HG03066 (cell line): ENCODE results near the gene FBXO44.

ENCODE experiments used
- ATAC-seq: cut with Tn5 transposase; IDR thresholded peaks from one replicate; pipeline ENCODE4 v1.9.1; 2021; ENCODE audit warnings: low read depth; ENCODE audit not compliant: unreplicated experiment

Gene FBXO44

DNA sequence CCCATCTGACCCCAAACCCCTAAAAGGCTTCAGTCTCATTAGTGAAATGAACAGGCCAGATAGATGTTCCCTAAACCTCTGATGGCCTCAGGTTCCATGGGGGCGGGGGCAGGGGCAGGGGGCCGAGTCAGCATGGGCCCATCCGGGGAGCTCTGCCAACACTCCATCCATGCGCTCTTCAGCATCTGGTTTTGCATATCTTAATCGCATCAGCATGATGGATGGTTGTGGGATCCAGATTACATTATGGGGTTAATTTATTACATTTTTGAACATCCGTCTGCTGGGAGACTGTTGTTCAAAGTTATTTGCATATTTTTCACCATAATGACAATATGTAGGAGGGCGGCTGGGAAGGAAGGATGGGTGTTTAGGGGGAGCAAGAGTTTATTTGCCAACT lies 29.4 kb downstream of the FBXO44 start:
- ATAC-seq = no peak

DNA sequence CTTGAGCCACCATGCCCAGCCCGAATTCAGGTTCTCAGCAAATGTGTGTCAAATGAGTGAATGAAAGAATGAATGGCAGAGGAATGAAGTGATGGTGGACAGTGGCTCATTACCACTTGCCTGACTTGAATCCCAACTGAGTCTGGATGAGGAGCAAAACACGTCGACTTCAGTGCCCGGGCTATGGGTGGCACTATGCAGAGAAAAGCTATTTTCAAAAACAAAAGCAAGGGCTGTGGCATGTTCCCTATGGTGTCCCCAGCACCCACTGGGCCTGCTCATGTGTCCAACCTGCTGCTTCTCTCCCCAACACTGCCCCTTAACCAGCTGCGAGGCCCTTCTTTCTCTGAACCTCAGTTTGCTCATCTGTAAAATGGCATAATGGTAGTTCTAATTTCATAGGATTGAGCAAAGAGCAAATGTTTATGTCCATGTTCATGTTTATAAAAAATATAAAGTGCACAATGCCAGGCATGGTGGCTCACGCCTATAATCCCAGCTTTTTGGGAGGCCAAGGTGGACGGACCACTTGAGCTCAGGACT lies 30.6 kb downstream of the FBXO44 start:
- ATAC-seq = no peak

DNA sequence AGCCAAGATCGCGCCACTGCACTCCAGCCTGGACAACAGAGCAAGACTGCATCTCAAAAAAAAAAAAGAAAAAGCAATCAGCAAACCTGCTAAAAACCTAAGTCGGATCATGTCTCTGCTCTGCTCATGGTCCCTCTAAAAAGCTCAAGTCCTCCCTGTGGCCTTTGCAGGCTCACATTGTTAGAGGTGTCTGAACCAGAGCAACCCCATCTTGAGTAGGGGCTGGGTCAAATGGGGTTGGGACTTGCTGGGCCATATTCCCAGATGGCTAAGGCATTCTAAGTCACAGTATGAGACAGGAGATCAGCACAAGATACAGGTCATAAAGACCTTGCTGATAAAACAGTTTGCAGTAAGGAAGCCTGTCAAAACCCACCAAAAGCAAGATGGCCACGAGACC lies 33.8 kb downstream of the FBXO44 start:
- no peak for ATAC-seq

DNA sequence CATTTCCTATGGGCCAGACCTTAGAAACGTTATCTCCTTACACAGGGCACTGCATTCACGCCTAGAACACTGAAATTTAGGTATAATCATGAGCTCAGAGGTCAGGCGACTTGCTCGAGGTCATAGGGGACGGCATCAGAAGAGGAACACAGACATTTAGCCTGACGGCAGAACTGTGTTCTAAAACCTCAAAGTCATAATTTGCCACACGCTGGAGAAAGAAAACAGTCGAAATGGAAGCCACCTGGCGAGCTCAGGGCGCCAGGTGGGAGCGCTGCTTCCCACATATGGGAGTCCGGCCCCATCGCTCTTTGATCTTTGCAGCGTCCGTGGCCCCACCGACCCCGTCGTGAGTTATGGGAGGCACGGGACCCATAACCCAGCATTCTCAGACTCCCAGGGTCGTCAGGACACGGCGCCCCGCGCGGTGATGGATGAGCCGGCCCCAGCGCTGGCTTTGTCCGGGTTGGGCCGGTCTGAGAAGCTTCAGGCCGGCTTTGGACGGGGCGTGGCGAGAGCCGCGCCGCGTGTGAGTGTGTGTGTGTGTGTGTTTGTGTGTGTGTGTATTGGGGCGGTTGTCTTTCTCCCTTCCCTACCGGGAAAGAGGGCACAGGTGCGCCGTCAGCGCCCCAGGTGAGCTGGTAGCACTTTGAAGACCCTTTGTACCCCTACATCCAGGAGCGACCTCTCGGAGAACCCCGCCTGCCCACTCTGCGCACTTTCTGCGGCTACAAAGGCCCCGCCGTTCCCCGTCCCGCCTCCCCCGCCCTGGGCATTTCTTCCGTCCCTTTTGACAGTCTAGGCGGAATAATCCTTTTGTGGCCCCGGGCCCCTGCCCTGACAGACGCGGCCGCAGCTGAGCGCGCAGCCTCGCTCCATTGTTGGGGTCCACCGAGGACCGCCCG lies 36.0 kb downstream of the FBXO44 start:
- ATAC-seq = no peak

DNA sequence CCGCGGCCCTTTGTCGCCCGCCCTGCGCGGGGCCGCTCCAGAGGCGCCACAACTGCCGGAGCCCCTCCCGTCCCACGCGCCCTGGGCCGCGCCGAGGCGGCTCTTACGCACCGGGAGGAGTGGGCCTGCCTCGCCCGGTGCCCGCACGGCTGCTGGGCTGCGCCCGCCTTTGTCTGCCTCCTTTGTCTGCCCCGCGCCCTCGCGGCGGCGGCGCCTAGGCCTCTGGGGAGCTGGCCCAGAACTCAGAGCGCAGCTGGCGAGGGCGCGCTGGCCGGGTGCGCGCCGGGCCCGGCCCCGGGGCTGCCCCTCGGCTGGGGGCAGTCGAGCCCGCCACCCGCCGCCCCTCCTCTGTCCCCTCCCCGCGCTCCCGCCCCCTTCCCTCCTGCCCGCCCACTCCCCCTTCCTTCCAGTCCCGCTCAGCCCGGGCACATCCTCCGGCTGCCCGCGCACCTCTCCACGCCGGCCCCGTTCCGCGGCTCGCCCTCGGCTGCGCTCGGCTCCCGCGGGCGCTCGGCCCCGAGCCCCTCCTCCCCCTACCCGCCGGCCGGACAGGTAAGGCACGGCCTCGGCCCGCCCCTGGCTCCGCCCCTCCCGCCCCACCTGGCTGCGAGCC lies 36.7 kb downstream of the FBXO44 start, which contains the start of gene DRAXIN:
Gene DRAXIN, plus strand, starts transcription at position 409 of the 613 bp plus-strand sequence. CDS start 14,549 bp downstream, outside the sequence.
- no peak for ATAC-seq

DNA sequence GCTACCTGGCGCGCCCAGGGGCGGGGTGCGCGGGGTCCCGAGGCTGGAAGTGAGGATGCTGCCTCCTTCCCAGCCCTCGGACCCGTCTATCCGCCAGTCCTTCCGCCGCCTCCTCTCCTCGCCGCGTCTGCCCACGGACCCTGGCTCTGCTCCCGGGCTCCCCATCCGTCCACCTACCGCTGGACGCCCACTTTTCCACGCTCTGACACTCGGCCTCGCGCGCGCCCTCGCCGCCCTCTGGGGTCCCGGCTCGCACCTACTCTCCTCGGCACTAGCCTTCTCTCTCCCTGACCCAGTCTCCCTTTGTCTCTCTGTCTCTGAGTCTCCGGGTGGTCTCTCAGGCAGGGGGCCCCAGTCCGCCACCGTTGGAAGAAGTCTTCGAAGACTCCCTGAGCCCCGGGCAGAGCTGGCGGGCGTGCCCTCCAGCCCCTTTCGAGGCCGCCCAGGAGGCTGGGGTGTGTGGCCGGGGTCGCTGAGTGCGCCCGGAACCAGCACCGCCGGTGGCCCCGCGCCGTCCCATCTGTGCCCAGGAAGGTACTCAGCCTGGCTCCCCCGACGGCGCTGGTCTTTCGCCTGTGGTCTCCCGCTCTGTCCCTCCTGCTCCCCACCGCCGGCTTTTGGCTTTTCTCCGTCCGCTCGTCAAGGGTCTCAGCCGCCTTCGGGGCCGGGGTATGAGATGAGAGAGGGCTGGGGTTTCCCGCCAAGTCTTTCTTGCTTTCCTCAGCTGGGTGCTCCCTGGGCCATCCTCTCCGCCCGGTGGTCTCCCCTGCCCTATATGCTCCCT lies 37.4 kb downstream of the FBXO44 start:
- ATAC-seq = no peak

DNA sequence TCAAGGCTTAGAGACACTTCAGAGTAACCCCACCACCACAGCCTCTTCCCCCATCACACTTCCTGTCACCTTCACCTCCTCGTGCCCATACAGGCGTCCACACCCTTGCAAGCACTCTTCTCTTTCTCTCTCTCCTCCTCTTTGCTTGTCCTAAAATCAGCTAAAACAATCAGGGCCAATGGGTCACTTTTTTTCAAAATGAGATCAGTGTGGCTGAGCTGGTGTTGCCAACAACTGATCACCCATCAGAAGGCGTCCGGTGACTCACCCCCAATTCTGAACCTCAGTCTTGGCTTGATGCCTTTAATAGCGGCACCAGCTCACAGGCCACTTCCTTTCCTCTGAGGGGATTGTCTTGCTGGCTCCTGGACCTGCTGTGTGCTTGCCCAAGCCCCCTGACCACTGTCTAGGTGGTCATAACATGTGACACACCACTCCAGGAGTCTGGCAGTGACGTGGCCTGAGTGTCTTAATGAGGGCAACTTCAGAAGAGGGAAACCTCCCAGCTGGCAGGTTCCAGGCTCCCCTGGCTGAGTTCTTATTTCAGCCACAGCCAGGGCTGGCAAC lies 38.4 kb downstream of the FBXO44 start:
- no peak for ATAC-seq

DNA sequence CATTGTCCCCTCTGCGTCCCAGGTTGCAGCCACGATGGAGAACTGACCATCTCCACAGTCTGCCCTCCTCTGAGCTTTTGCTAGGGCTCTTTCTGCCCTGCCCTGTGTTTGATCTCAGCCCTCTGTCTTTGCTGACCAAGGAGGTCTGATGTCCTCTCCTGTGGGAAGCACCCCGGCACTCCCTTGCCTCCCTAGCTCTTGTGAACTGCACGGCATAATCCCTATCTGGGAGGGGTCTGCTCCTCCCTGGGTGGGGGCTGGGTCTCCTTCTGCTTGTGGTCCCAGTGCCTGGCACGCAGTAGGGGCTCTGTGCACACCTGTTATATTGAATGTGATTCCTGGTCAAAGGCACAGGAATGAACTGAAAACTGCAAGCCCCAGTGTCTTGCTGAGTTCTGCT lies 39.2 kb downstream of the FBXO44 start:
- no peak for ATAC-seq

DNA sequence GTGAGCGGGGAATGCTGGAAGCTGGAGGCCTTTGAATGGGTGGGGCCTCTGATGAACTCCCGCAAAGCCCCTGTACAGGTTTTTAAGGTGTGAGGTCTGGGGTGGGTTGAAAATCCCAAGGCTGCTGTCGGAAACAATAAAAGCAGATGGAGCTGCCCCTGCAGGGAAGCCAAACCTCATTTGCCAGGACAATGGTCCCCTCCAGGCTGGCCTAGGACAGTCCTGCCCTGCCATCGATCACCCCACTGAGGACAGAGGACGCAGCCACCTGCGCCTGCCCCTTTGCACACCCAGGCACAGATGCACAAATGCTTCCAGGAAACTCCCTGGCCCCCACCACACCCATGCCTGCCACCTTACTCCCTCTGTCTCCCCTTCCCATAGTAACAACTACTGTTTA lies 41.2 kb downstream of the FBXO44 start:
- no peak for ATAC-seq

DNA sequence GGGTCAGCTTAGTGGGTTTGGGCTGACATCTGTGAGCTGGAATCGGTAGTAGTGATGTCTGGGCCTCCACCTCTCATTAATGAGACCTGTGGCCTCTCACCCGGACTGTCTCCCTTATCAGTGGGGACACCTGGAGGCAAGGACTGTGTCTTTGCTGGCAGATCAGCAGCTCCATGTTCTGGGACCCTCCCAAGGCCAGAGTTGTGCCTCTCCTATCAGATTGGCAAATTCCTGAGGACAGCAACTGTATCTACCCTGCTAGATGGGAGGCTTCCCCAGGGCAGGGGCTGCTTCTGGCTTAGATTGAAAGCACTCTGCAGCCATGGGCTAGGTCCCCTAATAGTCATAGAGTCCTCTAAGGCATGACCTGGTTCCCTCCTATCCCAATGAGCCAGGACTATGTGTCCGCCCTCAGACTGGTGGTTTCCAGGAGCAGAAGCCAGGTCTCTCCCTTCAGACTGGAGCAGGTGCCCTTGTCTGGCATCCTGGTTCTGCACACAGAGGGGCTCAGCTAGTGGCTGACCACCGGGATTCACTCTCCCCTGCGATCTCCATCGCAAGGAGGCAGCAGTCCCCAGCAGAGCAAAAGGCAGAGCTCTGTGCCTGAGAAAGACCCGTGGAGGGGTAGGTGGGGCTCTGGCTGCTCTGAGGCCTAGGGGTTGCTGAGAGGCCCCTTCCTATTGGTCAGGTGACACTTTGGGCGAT lies 42.7 kb downstream of the FBXO44 start:
- no peak for ATAC-seq

DNA sequence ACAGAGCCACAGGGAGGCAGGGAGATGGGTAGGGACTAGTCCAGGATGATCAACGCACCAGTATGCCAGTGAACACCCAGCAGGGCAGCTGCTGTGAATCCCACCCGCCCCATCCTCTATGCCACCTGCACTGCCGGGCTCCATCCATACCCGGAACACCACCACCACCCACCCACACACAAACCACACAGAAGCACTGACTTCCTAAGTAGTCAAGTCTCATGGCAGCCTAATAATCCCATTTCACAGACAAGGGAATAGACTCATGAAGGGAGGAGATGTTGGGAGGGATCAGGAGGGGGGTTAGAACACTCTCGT lies 43.2 kb downstream of the FBXO44 start:
- ATAC-seq = no peak

DNA sequence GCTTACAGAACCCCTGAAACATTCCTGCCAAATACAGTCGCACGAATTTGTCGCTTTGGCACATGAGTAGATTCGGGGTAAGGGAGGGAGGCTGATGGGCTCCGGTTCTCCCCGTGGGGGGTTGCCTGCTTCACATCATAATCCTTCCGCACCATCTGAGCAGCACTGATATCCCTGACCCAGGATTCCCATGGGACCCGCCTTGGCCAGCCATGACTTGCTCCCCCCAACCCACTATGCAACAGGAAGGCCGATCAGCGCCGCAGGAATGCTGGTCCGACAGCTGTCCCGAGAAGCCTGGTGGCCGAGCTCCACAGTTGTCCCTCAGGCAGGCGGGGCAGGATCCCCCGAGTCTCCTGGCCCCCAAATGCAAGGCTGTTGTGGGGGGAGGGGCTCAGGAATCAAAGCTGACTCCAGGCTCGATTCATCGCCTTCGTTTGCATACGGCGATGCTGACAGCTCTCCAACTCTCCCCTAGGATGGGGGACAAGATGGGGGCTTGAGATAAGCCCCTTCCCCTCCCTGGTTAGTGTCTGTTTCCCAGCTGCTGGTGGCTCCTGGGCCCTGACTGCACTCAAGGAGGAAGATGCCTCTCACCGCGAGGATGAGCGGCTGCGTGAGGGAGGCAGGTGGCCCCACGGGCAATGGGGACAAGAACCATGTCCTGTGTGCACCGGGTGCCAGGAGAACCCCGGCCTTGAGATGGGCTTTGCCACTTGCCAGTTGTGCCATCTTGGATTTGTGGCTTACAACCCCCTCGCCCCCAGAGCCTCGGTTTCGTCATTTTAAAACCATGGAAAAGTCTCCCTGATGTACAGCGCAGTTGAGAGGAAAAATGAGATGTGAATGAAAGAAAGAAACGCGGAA lies 46.2 kb downstream of the FBXO44 start:
- ATAC-seq = no peak

DNA sequence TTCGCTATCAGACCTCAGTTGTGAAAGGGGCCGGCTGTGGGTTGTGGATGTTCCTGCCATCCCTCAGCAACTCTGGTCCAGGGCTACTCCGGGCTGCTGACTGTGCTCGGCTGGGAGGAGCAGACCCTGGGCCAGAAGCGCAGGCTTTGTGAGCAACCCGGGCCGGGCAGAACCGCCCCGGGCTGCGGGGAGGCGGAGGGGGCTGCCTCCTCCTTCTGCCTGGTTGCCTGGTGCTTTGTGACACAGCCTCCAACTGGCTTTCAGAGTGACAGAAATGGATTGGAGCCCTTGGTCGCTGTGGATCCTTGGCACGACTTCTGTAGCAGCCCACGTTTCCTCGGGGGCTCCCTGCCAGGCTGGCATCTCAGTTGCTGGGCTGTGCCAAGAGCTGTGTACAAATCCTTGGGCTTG lies 46.9 kb downstream of the FBXO44 start:
- ATAC-seq = no peak

DNA sequence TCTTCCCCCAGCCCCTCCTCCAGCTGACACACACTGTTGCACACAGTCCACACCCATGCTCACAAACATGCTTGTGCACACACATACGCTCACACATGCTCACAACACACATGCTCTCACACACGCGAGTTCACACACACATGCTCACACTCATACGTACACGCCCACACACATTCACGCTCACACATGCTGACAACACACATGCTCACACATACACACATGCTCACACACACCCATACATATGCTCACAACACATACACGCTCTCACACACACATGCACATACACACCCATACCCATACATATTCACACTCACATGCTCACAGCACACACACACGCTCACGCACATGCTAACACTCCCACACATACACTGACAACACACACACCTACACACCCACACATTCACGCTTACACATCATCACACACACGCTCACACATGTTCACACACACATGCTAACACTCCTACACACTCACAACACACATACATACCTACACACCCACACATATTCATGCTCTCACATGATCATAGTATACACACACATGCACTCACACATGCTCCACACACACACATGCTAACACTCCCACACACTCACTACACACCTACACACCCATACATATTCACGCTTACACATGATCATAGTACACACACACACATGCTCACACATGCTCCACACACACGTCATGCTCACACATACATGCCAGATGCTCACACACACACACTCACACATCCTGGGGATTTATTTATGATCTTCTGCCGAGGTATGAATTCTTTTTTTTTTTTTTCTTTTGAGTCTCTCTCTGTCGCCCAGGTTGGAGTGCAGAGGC lies 47.5 kb downstream of the FBXO44 start:
- no peak for ATAC-seq

DNA sequence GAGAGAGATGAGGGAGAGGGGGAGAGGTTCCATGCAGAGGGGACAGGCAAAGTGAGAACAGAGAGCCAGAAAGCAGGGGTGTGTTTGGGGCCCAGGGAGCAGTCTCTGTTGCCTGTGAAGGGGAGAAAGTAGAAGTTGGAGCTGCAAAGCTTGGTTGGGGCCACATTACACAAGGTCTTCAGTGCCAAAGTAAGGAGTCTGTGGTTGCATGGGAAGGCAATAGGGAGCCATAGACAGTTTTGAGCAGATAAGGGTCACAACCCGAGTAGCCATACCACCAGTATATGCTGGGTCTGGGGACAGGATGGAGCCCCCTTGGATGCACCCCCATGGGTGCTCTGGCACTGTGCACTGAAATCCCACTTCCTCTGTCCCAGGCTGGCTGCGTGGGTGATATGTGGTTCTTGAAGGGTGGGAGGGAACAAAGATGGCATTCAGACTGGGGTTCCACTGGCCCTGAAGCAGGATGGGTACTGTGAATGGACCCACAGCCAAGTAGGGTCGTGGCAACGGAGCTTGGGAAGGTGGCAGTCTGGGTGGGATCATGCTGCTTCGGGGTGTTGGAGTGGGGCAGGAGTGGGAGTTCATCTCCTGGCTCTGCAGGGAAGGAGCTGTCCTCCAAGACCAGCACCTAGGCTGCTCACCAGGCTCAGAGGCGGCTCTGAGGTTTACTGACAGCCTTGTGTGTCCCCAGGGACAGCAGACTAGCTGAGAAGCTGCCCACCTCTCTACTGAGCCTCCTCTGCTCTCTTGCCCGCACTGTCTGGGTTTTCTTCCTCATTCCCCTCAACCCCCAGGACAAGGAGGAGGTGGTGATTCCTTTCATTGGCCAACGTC lies 48.9 kb downstream of the FBXO44 start:
- ATAC-seq = no peak

DNA sequence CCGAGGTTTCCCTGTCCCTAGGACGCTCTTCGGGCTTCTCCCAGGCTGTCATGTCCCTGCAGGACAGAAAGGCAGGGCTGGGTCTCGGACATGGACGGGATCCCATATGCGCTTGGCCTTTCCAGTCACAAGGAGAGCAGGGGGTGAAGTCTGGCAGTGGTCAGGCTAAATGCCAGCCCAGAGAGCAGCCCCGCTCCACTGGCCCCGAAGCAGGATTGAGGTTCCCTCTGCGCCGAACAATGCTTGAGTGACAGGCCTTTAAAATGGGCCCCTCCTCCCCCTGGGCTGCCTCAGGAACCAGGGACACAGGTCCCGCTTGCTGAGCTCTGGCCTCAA lies 49.5 kb downstream of the FBXO44 start:
- ATAC-seq = no peak

DNA sequence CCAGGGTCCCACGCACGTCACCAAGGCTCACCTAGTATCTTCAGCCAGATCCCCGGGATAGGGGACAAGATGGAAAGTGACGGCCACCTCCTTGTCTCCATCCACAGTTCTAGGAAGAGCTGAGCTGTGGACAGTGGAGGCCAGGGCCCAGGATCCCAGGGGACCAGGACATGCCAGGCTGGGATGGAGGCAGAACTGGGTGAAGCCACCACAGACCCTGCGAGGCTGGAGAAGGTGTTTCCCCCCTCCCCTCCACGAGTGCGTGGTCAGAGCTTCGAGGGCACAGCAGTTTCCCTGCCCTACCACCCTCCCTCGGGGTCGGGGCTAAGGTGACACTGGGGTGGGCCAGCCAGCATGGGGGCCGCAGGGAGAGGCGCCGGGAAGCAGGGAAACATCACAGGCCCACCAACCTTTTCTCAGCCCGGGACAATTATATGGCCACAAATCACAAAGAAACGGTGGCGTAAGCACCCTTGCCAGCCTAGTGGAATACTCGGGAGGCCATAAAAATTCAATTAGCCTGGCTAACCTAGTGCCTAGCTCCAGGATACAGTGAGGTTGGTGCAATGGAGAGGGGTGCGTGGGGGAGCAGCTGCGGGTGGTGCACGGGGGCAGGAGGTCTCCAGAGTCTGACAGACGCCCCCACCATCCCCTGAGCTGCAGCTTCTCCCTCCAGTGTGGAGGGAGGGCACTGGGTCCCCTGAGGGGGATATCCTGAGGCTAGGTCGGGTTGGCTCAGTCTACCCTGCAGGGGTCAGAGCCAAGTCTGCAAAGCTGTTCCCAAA lies 50.2 kb downstream of the FBXO44 start:
- ATAC-seq = no peak
